OCI-LY7 (cell line): Measurements from ENCODE around the gene SNX17.

Source experiments
- EZH2phosphoT487 ChIP-seq: fragments of 200-600 bp; sonication (generic); IDR thresholded peaks from 2 replicates; pipeline ENCODE4 v1.6.1; 2018; ENCODE audit warnings: low read depth, borderline replicate concordance, mild to moderate bottlenecking, mixed run types, antibody characterized with exemption, low read length, moderate library complexity, mixed read lengths
- TF ChIP-seq, protein P1 (sequence below): fragments of 200-600 bp; sonication (generic); conservative IDR thresholded peaks from 2 replicates; pipeline ENCODE4 v1.5.1; 2014; ENCODE audit warnings: mild to moderate bottlenecking, antibody characterized with exemption, low read length, moderate library complexity, mixed read lengths

DNA sequence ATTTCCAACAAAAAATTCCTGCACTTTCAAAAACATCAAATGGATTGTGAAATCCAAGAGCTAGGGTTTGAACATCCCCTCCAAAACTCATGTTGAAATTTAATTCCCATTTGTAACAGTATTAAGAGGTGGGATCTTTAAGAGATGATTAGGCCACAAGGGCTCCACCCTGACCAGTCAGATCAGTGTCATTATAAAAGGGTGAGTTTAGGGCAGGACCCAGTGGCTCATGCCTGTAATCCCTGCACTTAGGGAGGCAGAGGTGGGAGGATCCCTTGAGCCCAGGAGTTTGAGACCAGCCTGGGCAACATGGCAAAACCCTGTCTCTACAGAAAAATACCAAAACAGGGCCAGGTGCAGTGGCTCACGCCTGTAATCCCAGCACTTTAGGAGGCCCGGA, 22.8 kb upstream of the SNX17 start:
- TF ChIP-seq, protein P1, sequence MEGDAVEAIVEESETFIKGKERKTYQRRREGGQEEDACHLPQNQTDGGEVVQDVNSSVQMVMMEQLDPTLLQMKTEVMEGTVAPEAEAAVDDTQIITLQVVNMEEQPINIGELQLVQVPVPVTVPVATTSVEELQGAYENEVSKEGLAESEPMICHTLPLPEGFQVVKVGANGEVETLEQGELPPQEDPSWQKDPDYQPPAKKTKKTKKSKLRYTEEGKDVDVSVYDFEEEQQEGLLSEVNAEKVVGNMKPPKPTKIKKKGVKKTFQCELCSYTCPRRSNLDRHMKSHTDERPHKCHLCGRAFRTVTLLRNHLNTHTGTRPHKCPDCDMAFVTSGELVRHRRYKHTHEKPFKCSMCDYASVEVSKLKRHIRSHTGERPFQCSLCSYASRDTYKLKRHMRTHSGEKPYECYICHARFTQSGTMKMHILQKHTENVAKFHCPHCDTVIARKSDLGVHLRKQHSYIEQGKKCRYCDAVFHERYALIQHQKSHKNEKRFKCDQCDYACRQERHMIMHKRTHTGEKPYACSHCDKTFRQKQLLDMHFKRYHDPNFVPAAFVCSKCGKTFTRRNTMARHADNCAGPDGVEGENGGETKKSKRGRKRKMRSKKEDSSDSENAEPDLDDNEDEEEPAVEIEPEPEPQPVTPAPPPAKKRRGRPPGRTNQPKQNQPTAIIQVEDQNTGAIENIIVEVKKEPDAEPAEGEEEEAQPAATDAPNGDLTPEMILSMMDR, result no peak
- no peak for TF ChIP-seq EZH2phosphoT487
